ENCODE data around the gene PRR23E.

The PRR23E gene

DNA sequence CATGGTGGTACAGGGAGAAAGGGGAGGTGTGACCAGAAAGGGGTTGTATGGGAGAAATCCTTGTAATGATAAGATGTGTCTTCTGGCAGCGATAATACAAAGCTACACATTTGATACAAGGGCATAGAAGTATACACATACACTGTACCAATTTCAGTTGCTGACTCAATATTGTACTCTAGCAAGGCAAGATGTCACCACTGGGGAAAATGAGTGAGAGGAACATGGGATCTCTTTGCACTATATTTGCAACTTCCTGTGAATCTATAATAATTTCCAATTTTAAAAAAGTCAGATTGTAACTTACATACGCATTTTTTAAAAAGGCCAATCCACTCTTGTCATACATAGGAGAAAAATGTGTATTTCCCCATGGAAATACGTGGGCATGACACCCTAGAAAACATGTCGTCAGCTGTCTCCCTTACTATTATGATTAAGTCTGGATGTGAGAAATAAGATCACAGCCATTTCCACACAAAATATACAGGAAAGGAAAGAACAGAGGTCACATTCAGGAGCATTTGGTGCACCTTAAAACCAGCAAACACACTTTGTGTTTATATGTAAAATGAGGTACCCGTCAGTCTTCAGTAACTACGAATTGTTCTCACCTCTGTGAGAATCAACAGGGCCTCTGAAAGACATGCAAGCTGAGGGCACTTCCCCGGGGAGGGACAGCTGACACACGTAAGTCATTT, 22.9 kb downstream of the PRR23E start:
- no peak overlapping the region for H3K4me3 ChIP-seq (ENCODE audit: low read depth, low read length)
- H3K9ac ChIP-seq (ENCODE audit: low read depth, low read length) = no peak overlapping the region
- no peaks in the 10 kb centered on the region for H3K4me1 ChIP-seq (ENCODE audit: control insufficient read depth, insufficient read depth, low read length)
- H3K36me3 ChIP-seq (ENCODE audit: control insufficient read depth, insufficient read depth, low read length) = no peaks in the 10 kb centered on the region
- H3K27me3 ChIP-seq (ENCODE audit: control insufficient read depth, insufficient read depth, low read length) = no peaks in the 10 kb centered on the region
- H3K9me3 ChIP-seq (ENCODE audit: control insufficient read depth, insufficient read depth, low read length) = no peaks in the 10 kb centered on the region

DNA sequence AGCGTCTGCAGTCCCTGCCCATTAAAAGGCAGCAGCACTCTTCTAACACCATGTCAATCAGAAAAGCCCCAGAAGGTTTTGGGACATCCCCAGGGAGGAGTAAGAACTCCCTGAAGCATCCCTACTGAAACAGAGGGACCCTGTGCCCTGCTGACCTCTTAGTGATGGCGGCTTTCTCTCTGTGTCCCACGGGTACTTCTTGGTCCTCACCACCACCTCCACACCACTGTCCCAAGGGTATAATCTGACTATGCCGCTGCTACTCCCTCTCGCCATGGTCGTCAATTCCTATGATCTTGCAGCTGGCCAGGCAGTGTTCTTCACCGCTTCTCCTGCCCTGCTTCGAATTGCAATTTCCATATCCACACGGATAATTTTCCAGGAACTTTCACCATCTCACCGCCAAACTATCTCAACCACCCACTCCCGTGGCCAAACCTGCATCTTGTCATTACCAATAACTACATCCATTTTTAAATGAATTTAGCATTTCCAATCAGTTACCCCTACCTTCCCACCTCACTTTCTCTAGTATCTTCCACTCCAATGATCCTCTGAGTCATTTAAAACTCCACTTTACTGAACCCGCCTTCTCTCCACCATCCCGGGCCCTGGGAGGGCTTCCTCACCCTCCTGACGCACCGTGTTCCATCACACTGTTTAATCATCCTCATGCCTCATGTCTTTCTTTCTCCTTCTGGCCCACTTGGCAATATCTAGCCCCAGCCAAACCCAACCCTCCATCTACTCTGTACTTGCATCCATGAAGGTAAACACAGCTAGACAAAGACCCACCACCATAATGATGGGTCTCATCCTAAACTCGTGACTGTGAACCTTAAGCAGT, 23.7 kb downstream of the PRR23E start:
- Histone ChIP-seq H3K36me3 (ENCODE audit: control insufficient read depth, insufficient read depth, low read length) (no peaks in the 10 kb centered on the region), H3K9ac (ENCODE audit: low read depth, low read length) (no peak overlapping the region), H3K4me1 (ENCODE audit: control insufficient read depth, insufficient read depth, low read length) (no peaks in the 10 kb centered on the region), H3K4me3 (ENCODE audit: low read depth, low read length) (no peak overlapping the region), H3K27me3 (ENCODE audit: control insufficient read depth, insufficient read depth, low read length) (no peaks in the 10 kb centered on the region), H3K9me3 (ENCODE audit: control insufficient read depth, insufficient read depth, low read length) (no peaks in the 10 kb centered on the region)

DNA sequence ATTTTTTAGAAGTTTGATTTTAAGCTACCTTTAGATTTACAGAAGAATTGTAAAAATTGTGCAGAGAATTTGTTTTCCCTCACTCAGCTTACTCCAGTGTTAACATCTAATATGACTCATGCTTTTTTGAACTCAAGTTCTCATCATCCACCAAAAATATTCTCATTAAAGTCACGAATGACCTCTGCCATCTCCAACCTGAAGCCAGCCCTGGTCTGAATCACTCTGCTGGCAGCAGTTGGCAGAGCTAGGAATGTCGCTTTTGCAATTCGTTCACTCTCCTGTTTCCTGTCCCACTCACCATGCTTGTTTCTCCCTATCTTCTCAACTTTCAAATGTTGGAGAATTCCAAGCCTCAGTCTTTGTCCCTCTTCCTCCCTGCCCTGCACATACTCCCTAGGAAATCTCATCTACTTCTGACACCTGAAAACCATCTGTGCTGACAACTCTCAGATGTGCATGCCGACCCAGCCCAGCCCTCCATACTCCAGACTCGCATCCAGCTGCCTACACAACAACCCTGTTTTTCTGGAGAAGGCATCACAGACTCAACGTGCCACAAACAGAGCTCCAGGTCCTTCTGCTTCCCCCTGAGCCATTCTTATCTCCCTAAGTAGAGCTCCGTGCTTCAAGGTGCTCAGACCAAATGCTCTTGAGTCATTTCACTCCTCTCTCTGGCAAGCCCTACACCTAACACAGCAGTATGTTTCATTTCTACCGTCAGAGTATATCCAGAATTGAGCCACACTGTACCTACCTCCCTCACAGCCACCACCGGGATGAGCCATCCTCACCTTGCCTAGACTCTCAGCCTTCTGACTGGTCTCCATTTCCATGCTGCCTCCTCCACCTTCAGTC, 24.9 kb downstream of the PRR23E start:
- Histone ChIP-seq H3K9me3 (ENCODE audit: control insufficient read depth, insufficient read depth, low read length) (no peaks in the 10 kb centered on the region), H3K9ac (ENCODE audit: low read depth, low read length) (no peak overlapping the region), H3K4me3 (ENCODE audit: low read depth, low read length) (no peak overlapping the region), H3K36me3 (ENCODE audit: control insufficient read depth, insufficient read depth, low read length) (no peaks in the 10 kb centered on the region), H3K4me1 (ENCODE audit: control insufficient read depth, insufficient read depth, low read length) (no peaks in the 10 kb centered on the region), H3K27me3 (ENCODE audit: control insufficient read depth, insufficient read depth, low read length) (no peaks in the 10 kb centered on the region)

DNA sequence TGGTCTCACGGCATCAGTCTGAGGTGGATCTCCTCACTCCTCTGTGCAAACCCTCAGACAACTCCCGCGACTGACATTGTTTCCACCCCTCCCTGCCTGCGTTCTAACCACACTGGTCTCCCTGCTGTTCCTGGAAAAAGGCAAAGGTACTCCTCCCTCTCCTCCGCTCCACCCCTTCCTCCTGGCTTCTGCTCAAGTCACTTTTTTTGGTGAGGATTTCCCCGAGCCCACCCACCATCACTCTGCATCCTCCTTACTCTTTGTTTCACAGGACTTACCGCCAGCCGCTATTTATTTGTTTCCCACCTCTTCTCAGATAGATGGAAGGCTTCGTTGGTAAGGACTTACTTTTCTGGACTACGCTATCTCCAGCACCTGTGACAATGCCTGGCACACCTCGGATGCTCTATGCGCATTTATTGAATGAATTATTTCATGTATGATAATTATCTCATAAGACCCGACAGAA, 25.6 kb downstream of the PRR23E start:
- Histone ChIP-seq H3K36me3 (ENCODE audit: control insufficient read depth, insufficient read depth, low read length) (no peaks in the 10 kb centered on the region), H3K4me1 (ENCODE audit: control insufficient read depth, insufficient read depth, low read length) (no peaks in the 10 kb centered on the region), H3K9me3 (ENCODE audit: control insufficient read depth, insufficient read depth, low read length) (no peaks in the 10 kb centered on the region), H3K27me3 (ENCODE audit: control insufficient read depth, insufficient read depth, low read length) (no peaks in the 10 kb centered on the region), H3K4me3 (ENCODE audit: low read depth, low read length) (no peak overlapping the region), H3K9ac (ENCODE audit: low read depth, low read length) (no peak overlapping the region)

DNA sequence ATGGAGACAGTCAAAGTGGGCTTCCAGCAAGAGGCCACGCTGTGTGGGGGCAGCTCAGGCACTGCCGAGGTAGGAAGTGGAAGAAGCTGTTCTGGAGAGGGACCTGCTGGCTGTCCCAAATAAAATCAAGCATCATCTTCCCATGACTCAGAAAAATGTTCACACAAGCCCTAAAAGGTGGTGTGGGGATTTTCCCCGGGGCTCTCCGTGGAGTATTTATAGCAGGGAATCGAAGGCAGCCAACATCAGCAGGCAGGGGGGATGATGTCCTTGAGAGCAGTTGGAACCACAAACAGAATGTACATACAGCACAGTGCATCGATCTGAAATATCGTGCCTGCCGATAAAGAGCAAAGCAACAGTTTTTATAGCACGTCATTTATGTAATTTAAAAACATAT, 27.6 kb downstream of the PRR23E start:
- Histone ChIP-seq H3K9me3 (ENCODE audit: control insufficient read depth, insufficient read depth, low read length) (no peaks in the 10 kb centered on the region), H3K4me3 (ENCODE audit: low read depth, low read length) (no peak overlapping the region), H3K27me3 (ENCODE audit: control insufficient read depth, insufficient read depth, low read length) (no peaks in the 10 kb centered on the region), H3K4me1 (ENCODE audit: control insufficient read depth, insufficient read depth, low read length) (no peaks in the 10 kb centered on the region), H3K36me3 (ENCODE audit: control insufficient read depth, insufficient read depth, low read length) (no peaks in the 10 kb centered on the region), H3K9ac (ENCODE audit: low read depth, low read length) (no peak overlapping the region)

GRCh38 chr3:127221037-127221436, 28.1 kb downstream of the PRR23E start:
- Histone ChIP-seq H3K4me3 (ENCODE audit: low read depth, low read length) (no peak overlapping the region), H3K36me3 (ENCODE audit: control insufficient read depth, insufficient read depth, low read length) (no peaks in the 10 kb centered on the region), H3K4me1 (ENCODE audit: control insufficient read depth, insufficient read depth, low read length) (no peaks in the 10 kb centered on the region), H3K9me3 (ENCODE audit: control insufficient read depth, insufficient read depth, low read length) (no peaks in the 10 kb centered on the region), H3K9ac (ENCODE audit: low read depth, low read length) (no peak overlapping the region), H3K27me3 (ENCODE audit: control insufficient read depth, insufficient read depth, low read length) (no peaks in the 10 kb centered on the region)

GRCh38 chr3:127221446-127222035, 28.6 kb downstream of the PRR23E start:
- Histone ChIP-seq H3K36me3 (ENCODE audit: control insufficient read depth, insufficient read depth, low read length) (no peaks in the 10 kb centered on the region), H3K9ac (ENCODE audit: low read depth, low read length) (no peak overlapping the region), H3K27me3 (ENCODE audit: control insufficient read depth, insufficient read depth, low read length) (no peaks in the 10 kb centered on the region), H3K4me3 (ENCODE audit: low read depth, low read length) (no peak overlapping the region), H3K4me1 (ENCODE audit: control insufficient read depth, insufficient read depth, low read length) (no peaks in the 10 kb centered on the region), H3K9me3 (ENCODE audit: control insufficient read depth, insufficient read depth, low read length) (no peaks in the 10 kb centered on the region)

- Histone ChIP-seq H3K9me3 (ENCODE audit: control insufficient read depth, insufficient read depth, low read length) (no peaks in the 10 kb centered on the region), H3K36me3 (ENCODE audit: control insufficient read depth, insufficient read depth, low read length) (no peaks in the 10 kb centered on the region), H3K9ac (ENCODE audit: low read depth, low read length) (no peak overlapping the region), H3K27me3 (ENCODE audit: control insufficient read depth, insufficient read depth, low read length) (no peaks in the 10 kb centered on the region), H3K4me1 (ENCODE audit: control insufficient read depth, insufficient read depth, low read length) (no peaks in the 10 kb centered on the region), H3K4me3 (ENCODE audit: low read depth, low read length) (no peak overlapping the region)
Observed at GRCh38 chr3:127222163-127222562, 29.2 kb downstream of the PRR23E start.

DNA sequence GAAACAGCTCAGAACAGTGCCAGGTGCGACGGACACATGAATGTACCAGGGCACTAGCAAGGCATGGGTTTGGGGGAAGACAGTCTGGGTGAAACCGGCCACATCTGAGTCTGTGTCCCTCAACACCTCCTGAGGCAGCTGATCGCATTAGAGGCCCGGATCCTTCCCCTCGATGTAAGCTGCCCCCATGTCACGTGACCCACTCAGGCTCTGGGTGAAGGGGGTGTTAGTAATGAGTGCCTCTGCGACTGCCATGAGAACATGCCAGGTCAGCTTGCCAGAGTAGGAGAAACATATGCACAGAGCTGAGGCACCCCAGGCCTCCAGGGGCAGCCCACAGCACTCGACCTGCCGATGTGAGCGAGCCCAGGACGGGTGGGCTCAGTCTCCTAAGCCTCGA, 29.7 kb downstream of the PRR23E start:
- no peaks in the 10 kb centered on the region for H3K4me1 ChIP-seq (ENCODE audit: control insufficient read depth, insufficient read depth, low read length)
- H3K9ac ChIP-seq (ENCODE audit: low read depth, low read length) = no peak overlapping the region
- no peak overlapping the region for H3K4me3 ChIP-seq (ENCODE audit: low read depth, low read length)
- no peaks in the 10 kb centered on the region for H3K9me3 ChIP-seq (ENCODE audit: control insufficient read depth, insufficient read depth, low read length)
- no peaks in the 10 kb centered on the region for H3K36me3 ChIP-seq (ENCODE audit: control insufficient read depth, insufficient read depth, low read length)
- no peaks in the 10 kb centered on the region for H3K27me3 ChIP-seq (ENCODE audit: control insufficient read depth, insufficient read depth, low read length)

- H3K36me3 ChIP-seq (ENCODE audit: control insufficient read depth, insufficient read depth, low read length) = no peaks in the 10 kb centered on the region
- no peaks in the 10 kb centered on the region for H3K27me3 ChIP-seq (ENCODE audit: control insufficient read depth, insufficient read depth, low read length)
- no peak overlapping the region for H3K9ac ChIP-seq (ENCODE audit: low read depth, low read length)
- H3K9me3 ChIP-seq (ENCODE audit: control insufficient read depth, insufficient read depth, low read length) = no peaks in the 10 kb centered on the region
- H3K4me3 ChIP-seq (ENCODE audit: low read depth, low read length) = no peak overlapping the region
- no peaks in the 10 kb centered on the region for H3K4me1 ChIP-seq (ENCODE audit: control insufficient read depth, insufficient read depth, low read length)
Observed at GRCh38 chr3:127224118-127224517, 31.2 kb downstream of the PRR23E start.

- H3K27me3 ChIP-seq (ENCODE audit: control insufficient read depth, insufficient read depth, low read length) = no peaks in the 10 kb centered on the region
- no peaks in the 10 kb centered on the region for H3K9me3 ChIP-seq (ENCODE audit: control insufficient read depth, insufficient read depth, low read length)
- H3K4me1 ChIP-seq (ENCODE audit: control insufficient read depth, insufficient read depth, low read length) = no peaks in the 10 kb centered on the region
- H3K36me3 ChIP-seq (ENCODE audit: control insufficient read depth, insufficient read depth, low read length) = no peaks in the 10 kb centered on the region
- no peak overlapping the region for H3K9ac ChIP-seq (ENCODE audit: low read depth, low read length)
- no peak overlapping the region for H3K4me3 ChIP-seq (ENCODE audit: low read depth, low read length)
Observed at GRCh38 chr3:127226457-127226856, 33.5 kb downstream of the PRR23E start.
